ENCODE measurements around the gene FOXL1.
A peak's percentile ranks its signal among the peaks of the same experiment; 100 is the strongest.

FOXL1 gene

GRCh38 chr16:86622700-86623615, 44.6 kb downstream of the FOXL1 start:
- Histone ChIP-seq H3K79me2 (ENCODE audit: control insufficient read depth, insufficient read depth, low read length, unreplicated experiment) (no peaks in the 10 kb centered on the region), H3K4me1 (ENCODE audit: control insufficient read depth, insufficient read depth, low read length, unreplicated experiment) (peaks cover 12% of the 10 kb centered on the region), H3K36me3 (ENCODE audit: insufficient read depth, low read length) (no peaks in the 10 kb centered on the region), H3K27ac (ENCODE audit: low read depth, low read length) (no peak overlapping the region), H2AFZ (ENCODE audit: low read length, unreplicated experiment) (no peak overlapping the region), H3K4me3 (ENCODE audit: low read depth, low read length) (no peak overlapping the region), H3K27me3 (ENCODE audit: insufficient read depth, low read length) (no peaks in the 10 kb centered on the region)

GRCh38 chr16:86625029-86625428, 46.7 kb downstream of the FOXL1 start:
- peaks cover under 1% of the 10 kb centered on the region for H3K4me1 ChIP-seq (ENCODE audit: control insufficient read depth, insufficient read depth, low read length, unreplicated experiment)
- H2AFZ ChIP-seq (ENCODE audit: low read length, unreplicated experiment): no peak overlapping the region
- H3K4me3 ChIP-seq (ENCODE audit: low read depth, low read length): no peak overlapping the region
- no peaks in the 10 kb centered on the region for H3K36me3 ChIP-seq (ENCODE audit: insufficient read depth, low read length)
- H3K27me3 ChIP-seq (ENCODE audit: insufficient read depth, low read length): no peaks in the 10 kb centered on the region
- H3K79me2 ChIP-seq (ENCODE audit: control insufficient read depth, insufficient read depth, low read length, unreplicated experiment): no peaks in the 10 kb centered on the region
- no peak overlapping the region for H3K27ac ChIP-seq (ENCODE audit: low read depth, low read length)

GRCh38 chr16:86625821-86626220, 47.5 kb downstream of the FOXL1 start:
- H3K27me3 ChIP-seq (ENCODE audit: insufficient read depth, low read length): no peaks in the 10 kb centered on the region
- peaks cover 4% of the 10 kb centered on the region for H3K4me1 ChIP-seq (ENCODE audit: control insufficient read depth, insufficient read depth, low read length, unreplicated experiment)
- no peaks in the 10 kb centered on the region for H3K36me3 ChIP-seq (ENCODE audit: insufficient read depth, low read length)
- no peaks in the 10 kb centered on the region for H3K79me2 ChIP-seq (ENCODE audit: control insufficient read depth, insufficient read depth, low read length, unreplicated experiment)
- no peak overlapping the region for H2AFZ ChIP-seq (ENCODE audit: low read length, unreplicated experiment)
- no peak overlapping the region for H3K27ac ChIP-seq (ENCODE audit: low read depth, low read length)
- H3K4me3 ChIP-seq (ENCODE audit: low read depth, low read length): no peak overlapping the region

- no peaks in the 10 kb centered on the region for H3K79me2 ChIP-seq (ENCODE audit: control insufficient read depth, insufficient read depth, low read length, unreplicated experiment)
- H2AFZ ChIP-seq (ENCODE audit: low read length, unreplicated experiment): no peak overlapping the region
- no peaks in the 10 kb centered on the region for H3K36me3 ChIP-seq (ENCODE audit: insufficient read depth, low read length)
- H3K27ac ChIP-seq (ENCODE audit: low read depth, low read length): no peak overlapping the region
- H3K27me3 ChIP-seq (ENCODE audit: insufficient read depth, low read length): no peaks in the 10 kb centered on the region
- H3K4me1 ChIP-seq (ENCODE audit: control insufficient read depth, insufficient read depth, low read length, unreplicated experiment): peaks cover 8% of the 10 kb centered on the region
- no peak overlapping the region for H3K4me3 ChIP-seq (ENCODE audit: low read depth, low read length)
Observed at GRCh38 chr16:86626284-86626683, 47.9 kb downstream of the FOXL1 start.

GRCh38 chr16:86626966-86627365, 48.6 kb downstream of the FOXL1 start:
- Histone ChIP-seq H3K27ac (ENCODE audit: low read depth, low read length) (no peak overlapping the region), H3K79me2 (ENCODE audit: control insufficient read depth, insufficient read depth, low read length, unreplicated experiment) (no peaks in the 10 kb centered on the region), H3K36me3 (ENCODE audit: insufficient read depth, low read length) (no peaks in the 10 kb centered on the region), H3K4me3 (ENCODE audit: low read depth, low read length) (no peak overlapping the region), H3K27me3 (ENCODE audit: insufficient read depth, low read length) (no peaks in the 10 kb centered on the region), H2AFZ (ENCODE audit: low read length, unreplicated experiment) (no peak overlapping the region), H3K4me1 (ENCODE audit: control insufficient read depth, insufficient read depth, low read length, unreplicated experiment) (peaks cover 15% of the 10 kb centered on the region)

- no peak overlapping the region for H2AFZ ChIP-seq (ENCODE audit: low read length, unreplicated experiment)
- 0 out of 2 replicates have a peak, but pooled peaks cover 5% of the 10 kb centered on the region for H3K36me3 ChIP-seq (ENCODE audit: insufficient read depth, low read length)
- no peak overlapping the region for H3K27ac ChIP-seq (ENCODE audit: low read depth, low read length)
- no peak overlapping the region for H3K4me3 ChIP-seq (ENCODE audit: low read depth, low read length)
- no peaks in the 10 kb centered on the region for H3K79me2 ChIP-seq (ENCODE audit: control insufficient read depth, insufficient read depth, low read length, unreplicated experiment)
- H3K27me3 ChIP-seq (ENCODE audit: insufficient read depth, low read length): no peaks in the 10 kb centered on the region
- H3K4me1 ChIP-seq (ENCODE audit: control insufficient read depth, insufficient read depth, low read length, unreplicated experiment): peaks cover 21% of the 10 kb centered on the region
Observed at GRCh38 chr16:86628614-86629013, 50.3 kb downstream of the FOXL1 start.

- Histone ChIP-seq H3K4me3 (ENCODE audit: low read depth, low read length) (no peak overlapping the region), H3K79me2 (ENCODE audit: control insufficient read depth, insufficient read depth, low read length, unreplicated experiment) (no peaks in the 10 kb centered on the region), H3K27ac (ENCODE audit: low read depth, low read length) (peak overlapping the region; percentile 92; the same call in 1 of the 2 replicates), H2AFZ (ENCODE audit: low read length, unreplicated experiment) (no peak overlapping the region), H3K4me1 (ENCODE audit: control insufficient read depth, insufficient read depth, low read length, unreplicated experiment) (peaks cover 31% of the 10 kb centered on the region), H3K27me3 (ENCODE audit: insufficient read depth, low read length) (no peaks in the 10 kb centered on the region), H3K36me3 (ENCODE audit: insufficient read depth, low read length) (0 out of 2 replicates have a peak, but pooled peaks cover 7% of the 10 kb centered on the region)
Observed at GRCh38 chr16:86630471-86630870, 52.1 kb downstream of the FOXL1 start.

GRCh38 chr16:86631444-86631843, 53.1 kb downstream of the FOXL1 start:
- H3K27me3 ChIP-seq (ENCODE audit: insufficient read depth, low read length): no peaks in the 10 kb centered on the region
- H2AFZ ChIP-seq (ENCODE audit: low read length, unreplicated experiment): peak overlapping the region; percentile 71

More at GRCh38 chr16:86631444-86631843, 53.1 kb downstream of the FOXL1 start:
- Histone ChIP-seq H3K4me1 (ENCODE audit: control insufficient read depth, insufficient read depth, low read length, unreplicated experiment) (peaks cover 37% of the 10 kb centered on the region), H3K79me2 (ENCODE audit: control insufficient read depth, insufficient read depth, low read length, unreplicated experiment) (no peaks in the 10 kb centered on the region), H3K27ac (ENCODE audit: low read depth, low read length) (peak overlapping the region; percentile 92), H3K36me3 (ENCODE audit: insufficient read depth, low read length) (0 out of 2 replicates have a peak, but pooled peaks cover 7% of the 10 kb centered on the region), H3K4me3 (ENCODE audit: low read depth, low read length) (peak overlapping the region; percentile 48; the same call in 1 of the 2 replicates)

Measured in ACC112 (cell line).